ENCODE measurements around the gene SYT7.
"Not testable (repeated sequence)": the region's sequence is repeated elsewhere in the genome, so short reads cannot be mapped to it uniquely, and the experiment has no call there.

Gene SYT7, protein sequence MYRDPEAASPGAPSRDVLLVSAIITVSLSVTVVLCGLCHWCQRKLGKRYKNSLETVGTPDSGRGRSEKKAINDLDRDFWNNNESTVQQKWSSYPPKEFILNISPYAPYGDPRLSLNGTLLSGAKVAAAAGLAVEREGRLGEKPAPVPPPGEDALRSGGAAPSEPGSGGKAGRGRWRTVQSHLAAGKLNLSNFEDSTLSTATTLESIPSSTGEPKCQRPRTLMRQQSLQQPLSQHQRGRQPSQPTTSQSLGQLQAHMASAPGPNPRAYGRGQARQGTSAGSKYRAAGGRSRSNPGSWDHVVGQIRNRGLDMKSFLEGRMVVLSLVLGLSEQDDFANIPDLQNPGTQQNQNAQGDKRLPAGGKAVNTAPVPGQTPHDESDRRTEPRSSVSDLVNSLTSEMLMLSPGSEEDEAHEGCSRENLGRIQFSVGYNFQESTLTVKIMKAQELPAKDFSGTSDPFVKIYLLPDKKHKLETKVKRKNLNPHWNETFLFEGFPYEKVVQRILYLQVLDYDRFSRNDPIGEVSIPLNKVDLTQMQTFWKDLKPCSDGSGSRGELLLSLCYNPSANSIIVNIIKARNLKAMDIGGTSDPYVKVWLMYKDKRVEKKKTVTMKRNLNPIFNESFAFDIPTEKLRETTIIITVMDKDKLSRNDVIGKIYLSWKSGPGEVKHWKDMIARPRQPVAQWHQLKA

DNA sequence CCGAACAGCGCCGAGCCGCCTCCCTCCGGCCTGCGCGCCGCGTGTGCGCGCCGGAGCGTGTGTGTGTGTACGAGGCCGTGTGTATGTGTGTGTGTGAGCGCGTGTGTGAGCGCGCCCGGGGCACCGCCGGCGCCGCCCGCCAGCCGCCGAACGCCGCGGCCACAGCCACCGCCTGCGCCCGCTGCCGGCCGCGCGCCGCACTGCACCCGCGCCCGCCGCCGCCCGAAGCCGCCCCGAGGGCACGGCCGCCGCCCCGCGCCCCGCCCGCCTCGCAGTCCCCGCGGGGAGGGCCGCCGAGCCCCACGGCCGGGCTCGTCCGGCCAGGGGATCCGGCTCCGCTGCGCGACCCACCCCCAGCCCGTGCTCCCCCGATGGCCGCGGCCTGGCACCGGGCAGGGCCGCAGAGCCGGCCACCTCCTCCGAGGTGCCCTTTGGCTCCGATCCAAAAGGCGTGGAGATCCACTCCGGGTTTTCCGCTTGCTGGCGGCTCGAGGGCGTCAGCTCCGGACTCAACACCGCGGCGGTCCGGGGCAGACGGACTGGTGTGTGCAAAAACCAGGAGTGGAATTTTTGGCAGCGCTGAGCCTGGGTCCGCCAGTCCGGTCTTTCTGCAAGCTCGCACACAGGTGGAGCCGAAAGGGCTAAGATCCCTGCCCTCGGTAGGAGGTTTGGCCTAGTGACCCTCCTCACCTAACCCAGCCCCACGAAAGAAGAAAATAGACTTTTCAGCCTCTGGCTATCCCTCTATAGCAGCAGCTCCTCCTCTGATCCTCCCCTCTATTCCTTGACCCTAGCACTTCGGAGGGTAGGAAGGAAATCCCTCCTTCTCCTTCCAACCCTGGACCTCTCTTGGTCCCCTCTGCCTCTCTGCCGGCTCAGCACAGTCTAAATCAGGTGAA, at the start of gene SYT7:
TSS of gene SYT7 (minus strand) at position 47 of the 899 bp plus-strand sequence. CDS start 256 bp downstream, outside the sequence.
- DNase-seq, result peak; percentile 42

DNA sequence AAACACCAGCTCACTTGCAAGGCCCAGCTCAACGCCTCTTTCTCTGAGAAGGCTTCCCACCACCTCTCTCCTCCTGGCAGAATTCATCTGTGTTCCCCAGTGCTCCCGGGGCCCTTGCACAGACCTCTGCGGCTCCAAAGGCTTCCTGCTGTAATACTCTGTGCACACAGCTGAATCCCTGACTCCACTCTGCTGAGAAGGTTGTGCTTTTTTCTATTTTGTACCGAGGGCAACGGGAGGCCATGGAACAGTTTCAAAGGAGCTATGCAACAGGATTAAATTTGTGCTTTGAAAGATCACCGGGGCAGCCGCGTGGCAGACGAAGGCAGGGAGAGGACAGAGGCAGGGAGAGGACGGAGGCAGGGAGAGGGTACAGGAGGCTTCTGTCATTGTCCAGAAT, 49.2 kb upstream of the SYT7 start:
- no peak for DNase-seq

DNA sequence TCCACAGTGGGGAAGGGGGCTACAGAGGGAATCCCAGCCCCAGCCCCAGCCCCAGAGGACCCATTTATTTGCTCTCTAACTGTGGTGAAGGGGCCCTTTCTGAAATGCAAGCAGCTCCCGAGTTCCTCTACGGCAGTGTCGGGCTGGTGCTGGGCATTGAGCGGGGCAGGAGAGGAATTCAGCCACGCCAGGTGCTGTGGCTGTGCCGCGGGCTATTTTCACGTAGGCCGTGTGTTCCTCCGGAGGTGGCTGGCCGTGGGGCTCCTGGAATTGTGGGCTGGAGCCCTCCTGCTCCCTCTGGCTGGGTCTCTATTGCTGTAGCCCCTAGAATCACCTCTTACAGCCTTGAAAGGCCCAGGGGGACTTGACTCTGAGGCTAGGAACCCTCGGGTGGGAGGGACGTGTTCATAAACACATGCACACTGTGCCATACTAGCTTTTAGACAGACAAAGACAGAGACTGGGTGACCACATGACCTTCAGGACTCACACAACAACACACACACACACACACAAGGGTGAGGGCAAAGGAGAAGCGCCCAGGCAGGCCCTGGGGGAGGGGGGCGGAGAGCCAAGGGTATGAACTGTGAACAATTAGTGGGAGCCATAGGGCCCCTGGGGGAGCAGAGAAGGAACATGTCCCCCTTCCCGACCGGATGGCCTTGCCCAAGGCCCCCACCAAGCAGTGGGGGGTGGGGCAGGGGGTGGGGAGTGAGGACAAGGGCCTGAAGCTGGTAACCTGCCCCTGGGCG, 48.4 kb upstream of the SYT7 start:
- no peak for DNase-seq

DNA sequence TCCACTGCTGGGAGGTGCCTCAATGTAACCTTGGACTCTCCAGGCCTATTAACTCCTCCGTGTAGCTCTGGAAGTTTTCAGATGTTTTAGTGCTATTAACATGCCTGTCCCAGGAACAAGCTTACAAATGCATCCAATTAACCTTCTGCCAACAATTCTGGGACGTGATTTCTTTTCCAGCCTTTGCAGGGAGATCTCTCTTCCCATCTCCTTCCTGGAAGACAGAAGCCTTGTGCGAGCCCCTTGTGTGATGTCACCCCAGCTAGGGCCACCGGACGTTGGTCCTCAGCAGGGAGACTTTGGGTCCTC, 47.7 kb upstream of the SYT7 start:
- no peak for DNase-seq

- DNase-seq, result no peak
These were observed 47.2 kb upstream of the SYT7 start for GRCh38 chr11:61627850-61628661.

DNA sequence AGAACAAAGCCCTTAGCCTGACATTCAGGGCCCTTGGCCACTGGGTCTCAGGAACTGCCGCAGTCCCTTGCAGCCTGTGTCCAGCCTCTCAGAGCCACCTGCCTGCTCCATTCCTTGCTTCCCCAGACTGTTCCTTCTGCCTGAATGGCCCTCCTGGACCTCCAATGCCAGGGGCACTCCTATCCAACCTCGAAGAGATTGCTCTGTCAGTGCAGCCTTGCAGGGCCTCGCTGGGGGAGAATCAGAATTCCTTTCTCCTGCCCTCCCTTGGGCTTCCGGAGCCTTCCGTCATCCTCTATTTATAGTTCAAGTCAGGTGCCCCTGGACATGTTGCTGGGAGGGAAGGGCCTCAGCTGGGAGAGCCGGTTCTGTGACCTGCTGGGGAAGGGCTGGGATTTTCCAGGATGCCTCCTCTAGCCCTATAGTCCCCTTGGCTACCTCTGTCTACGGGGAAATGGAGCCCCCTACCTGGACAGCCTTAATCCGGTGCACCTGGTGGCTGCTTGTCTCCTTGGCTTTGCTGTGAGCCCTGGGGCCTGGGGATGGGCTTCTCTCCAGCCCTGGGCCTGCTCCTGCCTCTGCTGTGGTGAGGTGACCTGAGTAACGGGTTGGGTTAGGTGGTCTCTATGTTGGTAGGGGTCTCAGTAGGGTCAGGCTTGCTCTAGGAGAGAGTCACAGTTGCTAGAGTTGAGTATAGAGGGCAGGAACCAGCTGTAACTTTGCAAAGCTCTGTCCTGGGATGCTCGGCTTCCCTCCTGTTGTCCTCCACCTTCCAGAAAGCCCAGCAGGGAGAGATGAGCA, 45.9 kb upstream of the SYT7 start:
- no peak for DNase-seq

DNA sequence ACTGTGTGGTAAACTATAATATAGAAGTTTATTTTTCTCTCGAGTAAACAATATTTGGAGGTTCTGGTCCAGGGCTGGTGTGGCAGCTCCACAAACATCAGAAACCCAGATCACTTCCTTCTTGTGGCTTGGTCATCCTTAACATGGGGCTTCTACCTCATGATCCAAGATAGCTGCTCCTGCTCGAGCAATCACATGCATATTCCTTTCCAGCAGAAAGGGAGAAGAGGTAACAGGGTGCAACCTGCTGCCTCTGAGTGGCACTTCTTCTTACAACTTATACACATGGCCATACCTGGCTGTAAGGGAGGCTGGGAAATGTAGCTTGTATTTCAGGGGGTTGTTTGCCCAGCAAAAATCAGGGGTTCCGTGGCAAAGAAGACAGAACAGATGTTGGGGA, 44.6 kb upstream of the SYT7 start:
- DNase-seq, result no peak

DNA sequence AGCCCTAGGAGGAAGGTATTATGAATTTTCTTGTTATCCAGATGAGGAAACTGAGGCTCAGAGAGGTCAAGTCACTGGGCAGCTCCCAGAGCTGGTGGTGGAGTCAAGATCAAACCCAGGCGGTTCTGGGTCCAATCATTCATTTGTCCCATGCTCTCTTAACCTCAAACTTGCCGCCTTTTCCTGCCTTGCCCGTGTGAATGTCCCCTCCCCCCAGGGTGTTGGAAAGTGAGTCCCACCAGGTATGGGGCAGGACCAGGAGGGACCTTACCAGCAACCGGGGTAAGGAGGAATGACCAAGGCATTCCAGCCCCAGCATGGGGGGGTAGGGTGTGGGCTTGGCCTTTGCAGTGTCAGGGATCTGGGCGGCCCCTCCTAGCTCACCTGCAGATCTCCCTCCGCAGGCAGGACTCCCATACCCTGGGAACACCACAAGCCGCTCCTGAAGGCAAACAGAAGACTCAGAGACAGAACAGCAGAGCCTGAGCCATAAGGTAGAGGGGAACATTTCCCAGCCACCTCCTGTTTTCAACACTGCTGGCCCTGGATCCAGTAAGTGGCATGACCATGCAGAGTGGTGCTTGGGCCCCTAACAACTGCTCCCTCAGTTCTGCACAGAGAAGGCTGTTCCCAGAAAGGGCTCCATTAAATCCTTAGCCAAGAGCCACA, 41.2 kb upstream of the SYT7 start:
- DNase-seq, result no peak

DNA sequence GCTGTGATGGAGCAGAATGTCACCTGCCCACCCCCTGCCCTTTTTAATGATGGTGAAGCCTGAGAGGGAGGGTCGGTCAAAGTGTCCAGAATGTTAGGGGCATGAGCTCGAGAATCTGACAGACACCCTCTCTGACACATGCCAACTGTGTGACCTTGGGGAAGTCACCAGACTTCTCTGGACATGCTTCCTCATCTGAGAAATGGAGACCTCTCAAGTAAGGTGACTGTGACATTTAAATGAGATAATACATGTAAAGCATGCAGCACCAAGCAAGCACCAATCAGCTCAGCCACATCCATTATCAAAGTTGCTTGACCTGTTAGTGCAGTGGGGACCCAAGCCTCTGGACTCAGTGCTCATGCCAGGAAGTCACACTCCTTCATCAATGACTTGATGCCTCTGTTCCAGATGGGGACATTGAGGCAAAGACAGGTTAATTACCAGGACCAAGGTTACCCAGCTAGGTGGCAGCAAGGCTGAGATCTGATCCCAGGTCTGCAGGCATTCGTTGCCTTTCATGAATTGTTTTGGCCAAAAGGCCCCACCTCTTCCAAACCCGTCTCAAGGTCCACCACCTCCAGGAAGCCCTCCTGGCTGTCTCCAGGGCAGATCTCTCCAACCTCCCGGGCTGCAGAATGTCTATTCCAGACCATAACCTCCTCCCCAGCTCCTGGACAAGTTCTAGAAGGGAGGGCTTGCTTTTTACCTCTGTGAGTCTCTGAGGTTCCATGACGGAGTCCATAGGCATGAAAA, 38.8 kb upstream of the SYT7 start:
- DNase-seq, result no peak

GRCh38 chr11:61618978-61619377, 38.1 kb upstream of the SYT7 start:
- DNase-seq, result no peak

- DNase-seq, result no peak
These were observed 36.6 kb upstream of the SYT7 start for GRCh38 chr11:61617515-61617914.

DNA sequence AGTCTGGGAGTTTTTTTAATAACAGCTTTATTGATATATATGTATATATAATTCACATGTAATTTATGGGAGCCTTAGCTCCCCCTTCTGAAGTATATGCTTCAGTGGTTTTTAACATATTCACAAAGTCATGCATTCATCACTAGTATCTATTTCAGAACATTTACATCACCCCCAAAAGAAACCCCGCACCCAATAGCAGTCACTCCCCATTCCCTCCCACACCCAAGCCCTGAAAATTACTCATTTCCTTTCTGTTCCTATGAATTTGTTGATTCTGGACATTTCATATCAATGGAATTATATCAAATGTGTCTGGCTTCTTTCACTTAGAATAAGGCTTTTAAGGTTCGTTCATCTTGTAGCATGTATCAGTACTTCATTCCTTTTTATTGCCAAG, 35.6 kb upstream of the SYT7 start:
- no peak for DNase-seq

GRCh38 chr11:61614782-61615181, 33.9 kb upstream of the SYT7 start:
- not testable (repeated sequence) for DNase-seq

- DNase-seq, result no peak
These were observed 33.0 kb upstream of the SYT7 start for GRCh38 chr11:61613870-61614269.

GRCh38 chr11:61613051-61613450, 32.2 kb upstream of the SYT7 start:
- DNase-seq, result no peak

- no peak for DNase-seq
These were observed 30.4 kb upstream of the SYT7 start for GRCh38 chr11:61611309-61611708.

GRCh38 chr11:61610905-61611304, 30.0 kb upstream of the SYT7 start:
- DNase-seq, result no peak

DNA sequence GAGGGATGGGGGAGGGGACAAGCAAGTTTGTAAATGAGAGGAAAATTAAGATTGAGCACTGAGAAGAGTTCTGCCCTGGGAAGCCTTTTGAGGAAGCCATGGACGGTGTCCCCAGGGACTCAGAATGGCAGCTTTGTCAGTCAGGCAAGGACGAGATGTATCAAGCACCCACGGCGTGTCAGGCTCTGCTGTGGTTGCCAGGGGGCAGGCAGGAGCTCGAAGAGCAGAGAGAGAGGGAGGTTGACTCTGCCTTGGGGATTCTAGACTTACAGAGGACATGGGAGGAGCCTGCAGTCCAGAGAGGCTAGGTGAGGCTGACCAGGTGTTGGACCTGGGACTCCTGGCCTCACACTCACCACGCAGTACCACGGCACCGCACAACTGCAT, 29.1 kb upstream of the SYT7 start:
- DNase-seq, result no peak
